GM21717 (cell line): Measurements from ENCODE around the gene AKR1E2.

Source experiments
- ATAC-seq: cut with Tn5 transposase; IDR thresholded peaks from one replicate; pipeline ENCODE4 v1.9.1; 2021; ENCODE audit warnings: mild to moderate bottlenecking, moderate library complexity; ENCODE audit not compliant: unreplicated experiment

The AKR1E2 gene

GRCh38 chr10:4843525-4844180 lies 17.6 kb downstream of the AKR1E2 start:
- no peak for ATAC-seq

DNA sequence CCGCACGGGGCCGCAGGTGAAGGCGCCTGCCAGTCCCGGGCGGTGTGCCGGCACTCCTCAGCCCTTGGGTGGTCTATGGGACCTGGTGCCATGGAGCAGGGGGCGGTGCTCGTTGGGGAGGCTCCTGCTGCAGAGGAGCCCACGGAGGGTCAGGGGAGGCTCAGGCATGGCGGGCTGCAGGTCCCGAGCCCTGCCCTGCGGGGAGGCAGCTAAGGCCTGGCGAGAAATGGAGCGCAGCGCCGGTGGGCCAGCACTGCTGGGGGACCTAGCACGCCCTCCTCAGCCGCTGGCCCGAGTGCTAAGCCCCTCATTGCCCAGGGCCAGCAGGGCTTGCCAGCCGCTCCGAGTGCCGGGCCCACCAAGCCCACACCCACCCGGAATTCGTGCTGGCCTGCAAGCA lies 18.9 kb downstream of the AKR1E2 start:
- ATAC-seq = no peak

DNA sequence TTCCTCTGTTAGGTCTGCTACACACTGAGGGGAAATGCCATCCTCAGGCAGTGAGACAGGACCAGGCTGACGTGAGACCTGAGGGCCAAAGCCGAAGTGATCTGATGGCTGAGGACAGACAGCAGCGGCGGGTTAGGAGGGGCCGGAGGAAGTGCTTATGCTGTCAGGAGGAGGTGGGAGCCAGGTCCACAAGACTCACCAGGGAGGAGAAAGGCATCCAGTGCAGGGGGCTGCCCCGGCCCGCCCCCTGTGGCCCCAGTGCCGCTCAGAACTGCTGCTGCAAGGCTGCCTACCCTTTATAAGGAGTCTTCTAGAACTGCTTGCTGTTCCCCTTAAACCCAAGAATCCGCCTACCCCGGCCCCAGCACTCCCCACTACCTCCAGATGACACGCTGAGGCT lies 19.8 kb downstream of the AKR1E2 start:
- no peak for ATAC-seq

- no peak for ATAC-seq
Measured at GRCh38 chr10:4846775-4847174, 20.8 kb downstream of the AKR1E2 start.

DNA sequence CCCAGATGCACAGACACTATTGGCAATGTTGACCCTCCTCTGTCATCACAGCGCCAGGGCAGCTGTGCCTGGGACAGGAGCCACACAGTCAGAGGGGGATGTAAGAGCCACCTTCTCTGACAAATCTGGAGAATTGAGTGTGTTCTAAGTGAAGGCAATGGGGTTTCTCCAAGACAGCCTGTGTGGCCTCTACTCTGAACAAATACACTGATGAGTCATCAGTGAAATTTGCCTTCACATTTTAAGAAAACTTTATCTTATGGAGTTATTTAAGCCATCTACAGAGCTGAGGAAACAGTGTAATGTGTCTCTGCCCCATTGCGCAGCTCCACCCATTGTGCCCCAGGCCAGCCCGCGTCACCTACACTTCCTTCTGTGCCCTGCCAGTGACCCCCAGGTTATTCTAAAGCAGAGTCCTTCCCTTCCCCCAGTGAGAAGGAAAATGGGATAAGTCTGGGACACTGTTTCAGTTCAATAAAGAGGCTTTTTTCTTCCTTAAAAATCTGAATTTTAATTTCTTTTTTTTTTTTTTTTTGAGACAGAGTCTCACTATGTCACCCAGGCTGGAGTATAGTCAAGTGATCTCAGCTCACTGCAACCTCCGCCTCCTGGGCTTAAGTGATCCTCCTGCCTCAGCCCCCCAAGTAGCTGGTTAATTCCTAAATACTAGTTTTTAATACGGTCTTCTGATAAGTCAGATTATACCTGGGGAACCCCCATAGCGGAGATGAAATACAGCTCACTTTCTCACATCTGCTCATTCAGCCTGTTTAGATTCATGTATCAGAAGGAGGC lies 21.8 kb downstream of the AKR1E2 start:
- ATAC-seq = no peak

GRCh38 chr10:4848356-4849041 lies 22.5 kb downstream of the AKR1E2 start:
- ATAC-seq = no peak

GRCh38 chr10:4849042-4849402 lies 23.0 kb downstream of the AKR1E2 start:
- ATAC-seq = no peak

- peak; percentile 91 for ATAC-seq
Measured at GRCh38 chr10:4849555-4850242, 23.7 kb downstream of the AKR1E2 start.

DNA sequence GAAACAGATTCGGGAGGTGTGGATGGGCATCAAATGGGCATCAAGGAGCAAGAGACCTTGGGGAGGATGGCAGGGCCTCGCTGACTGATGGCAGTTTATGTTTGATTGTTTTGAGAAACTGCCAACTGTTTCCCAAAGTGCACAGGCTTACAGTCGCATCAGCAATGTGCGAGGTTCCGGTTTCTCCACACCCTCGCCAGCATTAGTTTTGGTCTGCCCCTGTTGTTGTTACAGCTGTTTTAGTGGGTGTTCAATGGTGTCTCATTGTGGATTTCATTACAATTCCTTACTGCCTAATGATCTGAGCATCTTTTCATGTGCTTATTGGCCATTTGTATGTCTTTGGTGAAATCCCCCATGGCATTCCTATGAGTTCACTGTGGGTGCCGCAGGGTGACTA lies 24.4 kb downstream of the AKR1E2 start:
- no peak for ATAC-seq

DNA sequence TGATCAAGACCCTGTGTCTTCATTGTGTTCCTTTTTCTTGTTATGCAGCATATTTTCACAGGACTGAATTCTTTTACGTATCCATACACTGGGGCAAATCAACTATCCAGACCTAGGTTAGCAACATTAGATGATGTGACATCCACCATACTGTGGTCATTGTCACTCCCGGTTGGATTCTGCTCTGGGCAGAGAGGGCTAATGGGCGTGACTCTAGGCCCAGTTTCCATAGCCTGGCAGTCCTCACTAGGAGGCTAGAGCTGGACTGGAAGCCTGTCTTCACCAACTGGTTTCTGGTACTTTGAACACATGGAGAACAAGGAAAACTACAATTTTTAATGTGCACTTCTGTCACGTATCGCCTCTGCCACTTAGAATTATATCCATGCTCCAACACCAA lies 25.2 kb downstream of the AKR1E2 start:
- ATAC-seq = no peak

DNA sequence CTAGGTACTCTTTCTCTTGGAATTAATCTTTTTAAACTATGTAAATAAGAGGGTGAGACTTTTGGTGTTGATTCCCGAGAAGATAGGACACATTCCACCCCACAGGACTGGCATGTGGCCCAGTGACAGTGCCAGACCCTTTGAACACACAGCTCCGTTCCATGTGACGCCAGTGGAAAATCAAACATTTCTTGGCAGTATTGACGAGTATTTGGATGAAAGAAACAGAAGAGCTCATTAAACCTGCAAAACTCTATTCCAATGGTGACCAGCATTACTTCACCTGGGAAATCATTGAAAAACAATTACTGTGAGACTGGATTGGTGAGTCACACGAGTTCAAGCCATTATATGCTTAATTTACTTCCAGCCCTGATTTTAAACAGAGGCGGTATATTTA lies 25.8 kb downstream of the AKR1E2 start:
- ATAC-seq = no peak

DNA sequence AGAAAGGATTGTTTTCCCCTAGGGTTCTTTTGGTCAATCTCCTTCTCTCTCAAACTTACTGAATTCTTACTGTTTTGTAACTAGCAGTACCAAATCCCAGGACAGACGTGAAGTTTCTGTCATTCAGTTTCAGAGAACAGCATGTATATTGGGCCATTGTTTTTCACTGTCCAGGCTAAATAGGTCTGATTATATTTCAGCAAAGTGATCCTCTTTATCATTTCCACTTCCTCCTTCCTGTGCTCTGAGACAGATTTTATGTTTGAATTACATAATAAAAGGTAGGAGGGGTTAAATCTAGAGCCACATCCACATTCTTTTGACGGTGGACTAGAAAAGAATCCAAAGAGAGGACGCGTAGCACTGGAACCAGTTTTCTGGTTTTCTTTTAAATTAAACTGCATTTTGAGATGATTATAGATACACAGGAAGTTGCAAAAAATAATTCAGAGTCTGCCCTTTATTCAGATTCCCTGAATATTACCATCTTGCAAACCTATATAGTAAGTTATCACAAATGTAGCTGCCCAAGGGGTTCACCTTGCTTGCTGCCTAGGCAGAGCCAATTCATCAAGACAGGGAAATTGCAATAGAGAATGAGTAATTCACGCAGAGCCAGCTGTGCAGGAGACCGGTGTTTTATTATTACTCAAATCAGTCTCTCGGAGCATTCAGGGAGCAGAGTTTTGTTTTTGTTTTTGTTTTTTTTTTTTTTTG lies 40.1 kb downstream of the AKR1E2 start:
- no peak for ATAC-seq

DNA sequence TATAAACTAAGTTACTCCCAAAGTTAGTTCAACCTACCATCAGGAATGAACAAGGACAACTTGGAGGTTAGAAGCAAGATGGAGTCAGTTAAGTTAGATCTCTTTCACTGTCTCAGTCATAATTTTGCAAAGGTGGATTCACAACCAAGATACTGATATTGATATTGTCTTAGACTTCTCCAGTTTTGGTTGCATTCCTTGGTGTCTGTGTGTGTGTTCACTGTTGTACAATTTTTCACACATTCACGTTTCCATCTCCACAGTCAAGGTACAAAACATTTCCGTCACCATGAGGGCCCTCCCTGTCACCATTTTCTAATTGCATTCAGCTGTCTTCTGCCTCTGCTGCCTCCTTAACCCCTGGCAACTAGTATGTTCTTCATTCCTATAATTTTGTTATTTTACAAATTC lies 41.1 kb downstream of the AKR1E2 start:
- ATAC-seq = no peak

GRCh38 chr10:4867520-4868356 lies 41.7 kb downstream of the AKR1E2 start:
- ATAC-seq = no peak

DNA sequence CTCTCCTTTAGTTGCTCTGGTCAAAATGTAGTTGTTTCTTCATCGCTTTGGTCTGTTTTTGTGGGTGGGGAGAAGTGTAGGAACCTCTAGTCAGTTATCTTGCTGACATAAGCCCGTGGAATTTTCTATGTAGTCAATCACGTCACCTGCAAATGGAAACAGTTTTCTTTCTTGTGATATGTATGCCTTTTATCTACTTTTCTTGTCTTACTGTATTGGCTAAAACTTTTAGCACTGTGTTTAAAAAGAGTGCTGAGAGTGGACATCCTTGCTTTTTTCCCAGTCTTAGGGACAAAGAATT lies 42.3 kb downstream of the AKR1E2 start:
- ATAC-seq = no peak

DNA sequence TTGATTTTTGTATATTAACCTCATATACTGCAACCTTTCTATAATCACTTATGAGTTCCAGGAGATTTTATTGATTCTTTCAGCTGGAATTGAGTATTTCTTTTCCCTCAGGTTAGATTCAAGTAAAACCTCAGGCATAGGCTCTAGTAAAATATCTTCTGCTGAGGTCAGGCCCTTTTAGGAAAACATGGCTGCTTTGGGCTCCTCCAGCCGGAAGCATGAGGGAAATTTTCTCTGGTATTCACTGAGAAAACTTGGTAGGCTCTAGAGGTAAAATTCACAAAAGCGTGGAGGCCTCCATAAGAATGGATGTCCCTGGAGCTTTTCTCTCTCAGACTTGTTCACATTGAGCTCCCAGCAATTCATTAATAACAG lies 56.7 kb downstream of the AKR1E2 start:
- ATAC-seq = no peak

DNA sequence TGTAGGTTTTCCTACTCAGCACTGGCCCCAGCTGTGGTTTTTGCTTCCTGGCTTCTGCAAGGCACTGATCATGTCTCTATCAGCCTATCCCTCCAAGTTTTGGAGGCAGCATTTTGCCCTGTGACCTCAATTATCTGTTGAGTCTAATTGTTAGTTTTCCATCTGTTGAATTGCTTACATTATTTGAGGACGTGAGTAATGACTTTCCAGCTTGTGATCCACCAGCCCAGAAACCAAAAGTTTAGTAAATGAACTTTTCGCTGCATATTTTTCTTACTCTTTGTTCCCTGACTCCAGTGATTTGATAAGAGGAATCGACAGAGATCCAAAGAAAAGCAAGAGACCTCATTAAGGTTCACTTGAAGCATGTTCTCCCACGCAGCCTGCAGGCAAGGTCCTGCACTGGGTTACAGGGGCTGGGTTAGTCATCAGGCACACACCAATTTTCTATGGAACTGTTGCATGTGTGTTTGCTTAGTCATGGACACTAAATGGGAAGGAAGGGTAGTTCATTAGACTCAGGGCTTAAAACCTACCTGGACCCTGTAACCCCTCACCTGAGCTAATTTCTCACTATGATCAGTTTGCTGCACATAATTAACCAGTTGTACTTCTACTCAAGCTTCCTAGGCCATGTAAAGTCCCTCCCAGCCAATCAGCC lies 57.2 kb downstream of the AKR1E2 start:
- no peak for ATAC-seq

DNA sequence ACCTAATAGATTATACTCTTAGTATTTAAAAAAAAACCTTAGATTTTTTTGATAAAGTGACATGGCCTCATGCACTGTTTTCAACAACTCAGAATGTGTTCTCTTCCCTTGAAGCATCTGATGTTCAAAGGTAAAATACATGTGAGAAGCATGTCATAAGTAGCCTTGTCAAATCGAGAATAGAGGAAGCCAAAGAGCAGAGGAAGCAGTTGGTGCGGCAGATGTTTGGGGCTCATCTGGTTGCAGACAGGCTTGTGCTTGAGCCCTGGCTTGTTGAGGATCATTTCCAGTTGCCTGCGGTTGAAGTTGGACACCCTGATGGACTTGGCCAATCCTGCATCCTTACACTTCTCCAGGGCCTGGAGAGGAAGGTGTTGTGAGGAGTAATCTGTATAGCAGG lies 59.2 kb downstream of the AKR1E2 start:
- ATAC-seq = no peak

- no peak for ATAC-seq
Measured at GRCh38 chr10:4887501-4887900, 61.5 kb downstream of the AKR1E2 start.

GRCh38 chr10:4888236-4888635 lies 62.2 kb downstream of the AKR1E2 start:
- ATAC-seq = no peak
